Inferior parietal cortex (tissue), 1 donor: ENCODE measurements around the gene MANEAL.

ENCODE experiments used
- DNase-seq: peaks from one replicate; pipeline ENCODE4 v3.0.0-alpha.2; 2016; ENCODE audit errors: extremely low spot score

The MANEAL gene

DNA sequence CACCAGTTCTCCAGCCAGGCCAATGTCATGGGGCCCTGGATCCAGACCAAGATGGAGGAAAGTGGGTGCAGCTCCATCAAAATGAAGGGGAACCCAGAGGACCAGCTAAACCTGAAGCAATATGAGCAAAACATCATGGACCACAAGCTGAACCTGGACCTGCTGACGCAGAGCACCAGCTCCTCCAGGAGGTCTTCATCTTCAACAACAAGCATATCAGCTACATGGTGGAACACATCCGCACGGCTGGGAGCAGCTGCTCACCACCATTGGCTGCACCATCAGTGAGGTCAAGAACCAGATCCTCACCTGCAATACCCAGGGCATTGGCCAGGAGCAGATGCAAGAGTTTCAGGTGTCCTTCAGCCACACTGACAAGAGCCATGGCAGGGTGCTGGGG, 15.0 kb upstream of the MANEAL start:
- DNase-seq = no peak

DNA sequence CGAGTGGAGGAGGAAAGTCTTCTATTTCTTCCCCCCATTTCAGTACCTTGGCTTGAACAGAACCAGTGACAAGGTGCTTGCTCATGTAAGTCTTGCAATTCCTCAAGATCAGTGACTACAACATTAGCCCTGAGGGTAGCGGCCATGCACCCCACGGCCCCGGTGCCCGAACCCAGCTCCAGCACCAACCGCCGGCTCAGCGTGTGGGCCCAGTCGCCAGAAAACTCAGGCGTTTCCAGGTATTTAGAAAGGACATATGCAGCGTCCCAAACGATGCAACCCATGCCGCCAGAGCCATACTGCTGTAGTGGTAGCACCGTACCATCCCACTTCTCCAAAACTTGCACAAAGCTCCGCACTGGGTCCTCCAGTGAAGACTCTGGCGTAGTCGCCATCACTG, 11.2 kb upstream of the MANEAL start:
- DNase-seq = no peak

DNA sequence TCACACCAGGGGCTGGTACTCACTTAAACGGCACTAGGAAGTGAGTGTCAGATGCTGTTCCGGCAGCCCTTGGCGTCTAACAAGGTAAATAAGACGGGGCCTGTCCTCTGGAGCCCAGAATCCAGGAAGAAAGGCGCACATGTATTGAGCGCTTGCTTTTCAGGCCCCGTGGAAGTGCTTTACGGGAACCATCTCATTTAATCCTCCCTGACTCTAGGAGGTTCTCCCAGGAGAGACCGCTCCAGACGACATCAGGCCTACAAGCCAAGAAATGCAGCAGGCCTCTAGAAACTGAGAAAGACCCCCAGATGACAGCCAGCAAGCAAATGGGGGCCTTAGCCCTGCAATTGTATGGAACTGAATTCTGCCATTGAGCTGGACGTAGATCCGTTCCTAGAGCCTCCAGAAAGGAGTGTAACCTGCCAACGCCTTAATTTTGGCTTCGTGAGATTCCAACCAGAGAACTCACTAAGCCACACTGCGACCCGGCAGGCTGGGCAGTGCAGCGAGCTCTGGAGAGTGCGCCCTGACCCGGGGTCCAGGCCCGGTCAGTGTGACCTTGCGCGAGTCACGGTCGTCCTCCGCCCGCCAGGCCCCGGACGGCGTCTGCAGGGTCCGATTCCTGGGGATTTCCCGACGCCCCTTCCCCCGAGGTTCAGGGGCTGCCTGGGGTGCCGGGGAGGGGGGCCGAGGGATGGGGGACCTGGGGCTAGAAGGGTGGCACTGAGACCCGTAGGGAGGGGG, 532 bp upstream of the MANEAL start:
- no peak for DNase-seq

DNA sequence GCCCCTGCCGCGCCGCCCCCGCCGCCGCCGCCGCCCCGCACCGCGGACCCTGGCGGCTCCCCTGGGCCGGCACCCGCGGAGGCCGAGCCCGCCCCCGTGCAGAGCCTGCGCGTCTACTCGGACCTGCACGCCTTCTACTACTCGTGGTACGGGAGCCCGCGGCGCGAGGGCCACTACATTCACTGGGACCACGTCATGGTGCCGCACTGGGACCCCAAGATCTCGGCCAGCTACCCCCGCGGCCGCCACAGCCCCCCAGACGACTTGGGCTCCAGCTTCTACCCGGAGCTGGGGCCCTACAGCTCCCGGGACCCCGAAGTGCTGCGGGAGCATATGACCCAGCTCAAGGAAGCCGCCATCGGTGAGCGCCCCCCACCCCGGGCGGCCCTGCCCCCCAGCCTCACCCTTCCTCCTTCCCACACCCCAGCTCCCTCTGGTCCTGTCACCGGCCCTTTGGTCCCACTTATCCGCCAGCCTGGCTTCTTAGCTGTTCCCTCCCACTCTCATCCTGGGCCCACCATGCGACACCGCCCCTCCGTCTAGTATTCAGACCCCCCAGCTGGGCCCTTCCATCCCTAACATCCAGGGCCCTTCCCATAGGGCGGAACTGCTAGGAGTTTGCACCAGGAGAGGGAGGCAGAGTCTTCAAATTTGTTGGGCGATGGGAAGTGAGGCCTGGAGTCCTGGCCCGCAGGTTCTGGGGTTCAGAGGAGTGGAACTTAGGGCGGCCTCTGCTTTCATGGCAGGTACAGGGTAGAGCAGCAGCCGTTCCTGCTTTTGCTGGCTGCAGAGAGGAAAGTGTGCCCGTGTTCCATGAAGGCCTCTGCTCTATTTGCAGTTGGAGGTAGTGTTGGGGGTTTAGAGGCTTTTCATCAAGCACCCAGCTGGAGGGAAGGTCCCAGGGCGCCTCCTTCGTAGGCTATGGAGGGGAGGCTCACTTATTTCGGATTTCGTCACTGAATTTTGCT, 1.0 kb downstream of the MANEAL start:
- no peak for DNase-seq

DNA sequence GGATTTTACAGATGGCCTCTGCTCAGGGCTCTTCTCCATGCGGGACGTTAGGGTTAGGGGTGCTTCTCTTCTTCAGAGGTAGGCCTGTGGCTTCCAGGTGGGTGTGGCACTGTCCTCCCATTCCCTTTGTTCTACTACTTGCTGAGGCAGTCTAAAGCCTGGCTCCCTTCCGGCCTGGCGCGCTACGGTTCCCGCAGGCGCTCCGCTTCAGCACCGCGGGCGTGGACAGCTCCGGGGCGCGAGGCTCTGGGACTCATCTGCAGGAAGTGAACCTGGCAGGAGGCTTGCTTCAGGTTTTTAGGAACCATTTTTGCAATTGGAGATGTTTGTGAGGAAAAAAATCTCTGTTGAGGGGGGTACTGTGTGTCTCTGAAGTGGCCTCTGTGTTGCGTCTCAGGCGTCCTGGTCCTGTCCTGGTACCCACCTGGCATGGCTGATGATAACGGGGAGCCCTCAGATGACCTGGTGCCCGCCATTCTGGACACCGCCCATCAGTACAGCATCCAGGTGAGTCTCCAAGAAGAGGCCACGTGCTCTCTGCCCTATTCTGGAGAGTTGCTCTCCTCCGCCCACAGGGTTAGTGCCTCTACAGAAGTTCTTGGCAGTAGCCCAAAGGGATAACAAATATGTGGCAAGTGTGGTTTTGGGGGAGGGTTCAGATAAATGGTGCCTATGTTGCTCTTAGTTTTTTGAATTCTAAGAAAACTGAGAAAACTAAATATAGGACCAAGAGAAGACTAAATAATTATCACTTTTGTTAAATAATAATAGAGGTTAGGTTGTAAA, 1.9 kb downstream of the MANEAL start:
- no peak for DNase-seq

DNA sequence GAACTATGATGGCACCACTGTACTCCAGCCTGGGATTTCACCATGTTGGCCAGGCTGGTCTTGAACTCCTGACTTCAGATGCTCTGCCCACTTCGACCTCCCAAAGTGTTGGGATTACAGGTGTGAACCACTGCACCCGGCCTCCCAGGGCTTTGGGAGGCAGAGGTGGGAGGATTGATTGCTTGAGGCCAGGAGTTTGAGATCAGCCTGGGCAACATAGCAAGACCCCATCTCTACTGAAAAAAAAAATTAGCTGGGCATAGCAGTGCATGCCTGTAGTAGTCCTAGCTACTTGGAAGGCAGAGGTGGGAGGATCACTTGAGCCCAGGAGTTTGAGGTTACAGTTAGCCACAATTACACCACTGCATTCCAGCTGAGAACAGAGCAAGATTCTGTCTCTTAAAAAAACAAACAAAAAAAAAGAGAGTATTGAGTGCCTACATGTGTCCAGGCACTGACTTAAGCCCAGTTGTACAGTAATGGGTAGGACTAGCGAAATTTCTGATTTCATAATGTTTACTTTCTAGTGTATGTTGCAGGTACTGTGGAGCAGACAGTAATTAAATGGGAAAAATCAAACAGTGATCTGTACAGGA, 4.2 kb downstream of the MANEAL start:
- no peak for DNase-seq

DNA sequence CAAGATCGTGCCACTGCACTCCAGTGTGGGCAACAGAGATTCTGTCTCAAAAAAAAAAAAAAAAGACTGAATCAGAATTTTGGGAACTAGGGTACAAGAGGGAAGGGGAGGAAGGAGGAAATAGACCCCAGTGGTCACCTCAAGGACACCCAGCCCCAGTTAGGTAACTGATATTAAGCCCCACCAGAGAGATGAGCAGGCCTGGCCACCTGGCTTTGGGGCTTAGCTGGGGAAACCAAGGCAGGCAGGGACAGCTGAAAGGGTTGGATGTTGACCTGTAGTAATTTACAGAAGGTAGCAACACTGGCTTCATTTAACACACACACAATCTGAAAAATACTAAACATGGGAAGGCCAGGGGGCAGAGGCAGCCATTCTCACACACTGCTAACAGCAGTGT, 8.8 kb downstream of the MANEAL start:
- DNase-seq = no peak

DNA sequence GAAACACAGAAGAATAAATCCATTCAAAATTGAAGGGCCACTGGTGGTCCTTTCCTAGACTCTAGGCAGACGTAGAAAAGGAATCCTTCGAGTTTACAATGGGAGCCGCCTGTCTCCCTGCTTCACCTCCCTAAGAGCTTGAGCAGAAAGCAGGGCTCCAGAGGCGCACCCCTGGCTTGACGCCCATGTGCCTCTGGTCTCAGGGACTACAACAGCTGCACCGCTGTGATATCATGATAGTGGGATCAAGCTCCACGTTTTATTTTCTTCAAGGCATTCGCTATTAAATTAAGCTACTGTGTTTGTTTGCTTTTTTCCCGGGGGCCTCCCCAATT, 13.5 kb downstream of the MANEAL start:
- no peak for DNase-seq

DNA sequence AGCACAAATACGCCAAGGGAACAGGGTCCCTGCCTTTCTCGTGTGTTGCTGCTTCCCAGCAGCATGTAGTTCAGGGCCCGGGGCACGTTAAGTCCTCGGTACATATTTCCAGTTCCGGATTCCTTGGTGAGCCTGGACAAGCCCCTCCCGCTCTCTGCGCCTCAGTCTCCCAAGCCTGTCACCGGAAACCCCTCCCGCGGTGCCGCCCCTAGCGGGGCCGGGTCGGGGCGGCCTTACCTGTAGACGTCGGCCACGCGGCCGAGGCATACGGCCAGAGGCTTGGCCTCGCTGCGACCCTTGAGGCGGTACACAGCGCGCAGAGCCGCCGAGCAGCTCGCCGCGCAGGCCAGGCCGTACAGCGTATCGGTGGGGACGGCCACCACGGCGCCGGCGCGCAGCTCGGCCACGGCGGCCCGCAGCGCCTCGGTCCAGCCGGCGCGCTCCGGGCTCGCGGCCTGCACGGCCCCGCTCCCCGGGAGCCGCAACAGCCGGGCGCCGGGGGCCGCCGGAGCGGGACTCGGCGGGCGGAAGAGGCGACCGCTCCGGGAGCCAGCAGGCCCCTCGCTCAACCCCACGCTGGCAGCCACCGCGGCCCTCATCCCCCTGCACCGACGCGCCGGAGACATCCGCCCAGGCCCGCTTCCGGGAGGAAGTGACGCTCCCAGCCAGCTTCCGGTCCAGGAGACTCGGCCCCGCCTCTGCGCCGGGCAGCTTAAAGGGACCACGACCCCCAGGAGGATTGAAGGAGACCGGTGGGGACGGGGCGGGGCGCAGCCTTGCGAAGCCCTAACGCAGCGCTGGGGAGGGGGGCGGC, 14.1 kb downstream of the MANEAL start, which contains the start of the genes C1orf122 and YRDC:
TSS of gene C1orf122 (plus strand) at position 236 of the 814 bp plus-strand sequence. CDS start 615 bp downstream, outside the sequence.
TSS of gene YRDC (minus strand) at position 654 of the 814 bp plus-strand sequence. CDS start at position 626, 28 bp downstream.
- peak; percentile 95 for DNase-seq

DNA sequence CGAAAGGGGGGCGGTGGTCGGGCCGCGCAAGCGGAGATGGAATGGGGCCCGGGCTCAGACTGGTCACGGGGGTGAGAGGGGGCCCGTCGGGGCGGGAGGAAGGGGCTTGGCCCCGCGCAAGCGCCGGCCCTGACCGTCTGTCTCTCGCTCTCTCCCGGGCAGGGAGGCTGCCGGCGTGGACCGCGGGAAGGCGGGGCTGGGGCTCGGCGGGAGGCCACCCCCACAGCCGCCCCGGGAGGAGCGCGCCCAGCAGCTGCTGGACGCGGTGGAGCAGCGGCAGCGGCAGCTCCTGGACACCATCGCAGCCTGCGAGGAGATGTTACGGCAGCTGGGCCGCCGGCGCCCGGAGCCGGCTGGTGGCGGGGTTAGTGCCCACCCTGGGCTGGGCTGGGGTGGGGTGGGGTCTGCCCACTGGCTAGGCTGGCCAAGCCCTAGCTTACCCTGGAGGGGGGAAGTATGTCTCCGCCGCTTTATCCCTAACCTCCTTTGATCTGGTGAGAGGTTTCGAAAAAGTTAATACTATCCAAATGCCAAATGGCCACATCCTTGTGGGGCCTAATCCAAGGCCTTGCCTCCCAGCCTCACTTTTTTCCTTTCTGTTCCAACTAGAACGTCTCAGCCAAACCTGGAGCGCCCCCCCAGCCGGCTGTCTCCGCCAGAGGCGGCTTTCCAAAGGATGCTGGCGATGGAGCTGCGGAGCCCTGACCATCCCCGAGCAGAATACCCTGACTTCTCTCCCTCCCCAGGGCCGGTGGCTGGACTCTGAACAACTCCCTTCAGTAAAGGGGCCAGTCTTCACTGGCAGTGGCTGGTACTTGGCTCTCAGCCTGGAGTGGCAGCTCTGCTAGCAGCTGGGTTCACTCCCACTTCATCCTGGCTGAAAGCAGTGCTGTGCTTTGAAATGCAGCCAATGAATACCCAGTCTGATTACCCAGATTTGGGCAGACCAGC, 15.0 kb downstream of the MANEAL start:
- DNase-seq = peak; percentile 84

DNA sequence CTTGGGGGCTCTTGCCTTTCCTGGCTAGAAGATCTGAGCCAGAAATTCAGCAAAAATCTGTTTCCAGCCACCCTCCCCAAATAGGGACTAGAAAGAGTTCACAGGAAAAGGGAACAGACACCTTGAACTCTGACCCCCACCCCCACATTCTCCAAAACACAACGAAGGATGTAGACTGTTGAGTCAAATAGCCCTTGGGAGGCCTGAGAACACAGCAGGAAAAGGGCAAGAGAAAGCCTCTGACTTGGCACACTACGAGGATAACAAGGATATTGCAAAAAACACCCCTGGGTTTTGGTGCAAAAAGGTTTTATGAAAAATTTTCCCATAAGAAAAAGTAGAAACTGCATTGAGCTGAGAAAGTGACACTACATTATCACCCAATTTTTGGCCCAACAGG, 16.3 kb downstream of the MANEAL start:
- DNase-seq = no peak

DNA sequence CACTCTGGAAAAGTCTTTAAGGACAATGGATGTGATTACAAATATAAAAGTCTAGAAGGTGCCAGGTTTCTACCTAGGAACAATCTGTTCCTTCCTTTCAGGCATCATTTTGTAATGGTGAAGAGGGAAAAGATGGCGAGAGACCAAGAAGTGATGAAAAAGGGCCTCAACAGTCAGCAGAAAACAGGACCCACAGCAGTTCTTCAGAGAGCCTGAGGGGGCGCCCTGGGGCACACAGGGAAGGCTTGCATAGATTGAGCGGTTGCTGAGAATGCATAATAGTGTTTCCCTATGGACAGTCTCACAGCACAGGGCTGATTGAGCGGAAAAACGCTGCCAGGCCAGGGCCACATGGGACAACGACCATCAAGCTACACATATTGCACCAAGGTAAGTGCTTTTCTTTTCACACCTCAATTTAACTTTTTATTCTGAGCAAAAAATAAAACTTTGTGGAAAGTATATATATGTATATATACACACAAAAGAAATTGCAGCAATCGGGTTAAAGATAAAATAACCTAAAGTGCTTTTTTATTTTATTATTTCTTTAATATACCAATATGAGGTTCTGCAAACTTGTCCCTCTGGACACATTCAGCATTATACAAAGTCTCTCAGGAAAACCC, 17.5 kb downstream of the MANEAL start:
- DNase-seq = peak; percentile 80

DNA sequence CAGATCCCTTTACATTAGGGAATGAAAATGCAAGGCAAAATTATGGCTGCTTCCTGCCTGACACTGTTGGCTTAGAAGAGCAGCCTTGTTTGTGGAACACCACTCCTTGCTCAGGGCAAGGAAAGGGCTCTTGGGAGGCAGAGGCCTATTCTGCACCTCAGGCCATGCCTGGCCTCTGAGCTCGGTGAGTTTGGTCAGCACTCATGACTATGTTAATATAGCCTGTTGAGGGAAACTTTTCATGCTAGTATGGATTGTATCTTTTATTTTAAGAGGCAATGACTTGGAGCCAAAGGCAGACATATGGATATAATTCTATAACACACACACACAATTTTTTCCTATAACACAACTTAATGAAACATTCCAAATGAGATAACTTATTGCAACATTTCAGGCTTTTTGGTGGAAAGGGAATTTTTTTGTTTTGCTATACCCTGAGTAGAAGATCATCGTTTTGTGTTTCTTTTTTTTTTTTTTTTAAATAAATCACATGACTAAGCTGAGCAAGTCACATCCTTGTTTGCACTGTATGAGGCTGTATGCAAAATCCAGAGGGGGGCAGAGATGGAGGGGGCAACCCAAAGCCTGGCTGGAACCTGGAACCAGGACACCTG, 20.0 kb downstream of the MANEAL start:
- no peak for DNase-seq

DNA sequence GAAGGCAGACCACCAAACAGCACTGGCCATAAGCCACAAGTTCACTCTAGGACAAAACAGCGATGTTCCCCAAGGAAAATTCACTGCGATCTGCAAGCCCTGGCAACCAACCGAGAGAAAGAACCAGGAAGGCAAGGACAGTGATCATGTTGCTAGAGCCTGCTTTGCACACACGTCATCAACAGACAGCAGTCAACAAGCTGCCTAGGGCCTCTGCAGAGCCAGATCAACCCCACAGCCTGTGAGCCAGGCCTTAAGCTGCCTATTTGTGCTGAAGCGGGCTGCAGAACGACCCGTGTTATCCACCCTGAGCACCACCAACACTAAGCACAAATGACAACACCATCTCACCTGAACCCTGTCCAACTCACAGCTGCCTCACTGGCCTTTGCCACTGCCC, 20.6 kb downstream of the MANEAL start:
- no peak for DNase-seq

DNA sequence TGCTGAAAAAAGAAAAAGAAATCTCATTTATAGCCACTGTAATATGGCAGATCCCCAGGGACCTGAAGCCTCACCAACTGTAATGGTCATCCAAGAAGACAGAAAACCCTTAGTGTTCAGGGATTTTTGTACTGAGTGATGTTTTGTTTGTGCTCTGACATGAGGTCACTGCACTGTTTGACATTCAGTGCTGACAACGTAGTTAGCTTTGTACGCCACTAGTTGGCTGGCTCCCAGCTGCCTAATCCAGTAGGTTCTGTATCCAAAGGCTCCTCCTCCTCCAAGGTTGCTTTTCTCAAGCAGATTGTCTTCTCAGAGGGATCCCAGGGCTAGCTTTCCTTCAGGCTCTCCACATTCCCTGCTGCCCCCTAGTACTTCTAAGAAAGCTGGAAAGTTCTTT, 23.8 kb downstream of the MANEAL start:
- DNase-seq = peak; percentile 66

DNA sequence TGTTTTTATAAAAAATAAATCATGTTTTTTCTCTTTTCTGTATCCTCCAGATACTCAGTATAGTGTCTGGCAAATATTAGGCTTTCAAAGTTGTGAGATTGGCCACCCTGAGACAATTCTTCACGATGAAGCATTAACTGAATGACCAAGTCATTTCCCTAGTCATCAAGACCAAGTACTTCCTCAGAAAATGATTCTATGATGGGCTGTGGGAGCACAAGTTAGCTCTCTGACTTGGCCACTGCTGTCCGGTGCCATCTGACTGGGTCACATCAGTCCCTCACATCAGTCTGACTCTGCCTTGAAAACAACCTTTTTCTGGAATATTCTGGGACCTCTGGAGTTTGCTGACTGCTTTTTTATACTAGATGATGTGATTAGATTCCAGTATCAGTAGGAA, 27.8 kb downstream of the MANEAL start:
- DNase-seq = no peak

DNA sequence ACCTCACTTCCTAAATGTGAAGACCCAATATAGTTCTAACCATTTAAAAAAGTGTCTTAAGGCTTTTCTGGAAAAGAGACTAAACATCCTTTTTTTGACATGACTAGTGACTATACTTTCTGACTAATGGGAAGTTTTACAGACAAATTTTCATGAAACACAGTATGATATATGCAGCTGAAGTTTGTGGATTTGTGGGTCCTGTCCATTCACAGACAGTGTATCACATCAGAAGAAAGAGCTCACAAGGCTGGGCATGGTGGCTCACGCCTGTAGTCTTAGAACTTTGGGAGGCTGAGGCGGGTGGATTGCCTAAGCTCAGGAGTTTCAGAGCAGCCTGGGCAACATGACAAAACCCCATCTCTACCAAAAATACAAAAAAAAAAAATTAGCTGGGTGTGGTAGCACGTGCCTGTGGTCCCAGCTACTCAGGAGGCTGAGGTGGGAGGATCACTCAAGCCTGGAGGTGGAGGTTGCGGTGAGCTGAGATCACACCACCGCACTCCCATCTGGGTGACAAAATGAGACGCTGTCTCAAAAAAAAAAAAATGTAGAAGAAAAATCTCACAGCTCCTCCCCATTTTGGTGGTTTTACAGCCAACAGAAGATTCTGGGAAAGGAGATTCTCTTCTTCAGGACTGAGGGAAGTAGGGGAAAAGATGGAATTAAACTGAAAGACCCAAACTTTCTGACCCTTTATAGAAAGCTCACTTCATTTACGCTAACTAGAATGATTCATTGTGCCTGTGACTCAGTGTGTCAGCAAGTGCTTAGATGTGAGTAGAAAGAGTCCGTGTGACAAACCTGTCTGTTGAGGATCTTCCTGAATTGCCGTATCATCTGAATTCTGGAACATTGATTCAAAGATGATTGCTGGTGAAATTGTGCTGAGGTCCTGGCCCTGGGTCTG, 29.5 kb downstream of the MANEAL start:
- DNase-seq = no peak

DNA sequence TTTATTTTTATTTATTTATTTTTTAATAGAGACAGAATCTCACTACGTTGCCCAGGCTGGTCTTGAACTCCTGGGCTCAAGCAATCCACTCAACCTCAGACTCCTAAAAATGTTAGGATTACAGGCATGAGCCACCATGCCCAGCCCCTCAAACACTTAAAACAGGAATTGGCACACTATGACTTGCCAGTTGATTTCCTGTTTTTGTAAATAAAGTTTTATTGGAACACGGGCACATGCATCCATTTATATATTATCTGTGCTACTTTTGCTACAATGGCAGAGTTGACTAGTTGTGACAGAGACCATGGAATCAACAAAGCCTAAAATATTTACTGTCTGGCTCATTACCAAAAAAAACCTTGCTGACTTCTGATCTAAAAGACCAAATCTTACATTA, 30.4 kb downstream of the MANEAL start:
- no peak for DNase-seq
